K562 treated with DMSO at 1 percent for 24 hours (cell line): ENCODE results near the gene XRCC5. TPM values are rescaled to one million over a fixed set of nuclear protein-coding genes. Genes with fewer than 3 reads are reported as not detected.

Source experiments
- total RNA-seq: library from RNA; unstranded; fragments of 300-600 nt; gene quantifications from 2 replicates; pipeline ENCODE4 v1.2.3, GENCODE V29; 2022; ENCODE audit warnings: low read depth; ENCODE audit not compliant: insufficient read depth

Gene XRCC5
- 79.3 and 87.1 TPM in 2 replicates for total RNA-seq

DNA sequence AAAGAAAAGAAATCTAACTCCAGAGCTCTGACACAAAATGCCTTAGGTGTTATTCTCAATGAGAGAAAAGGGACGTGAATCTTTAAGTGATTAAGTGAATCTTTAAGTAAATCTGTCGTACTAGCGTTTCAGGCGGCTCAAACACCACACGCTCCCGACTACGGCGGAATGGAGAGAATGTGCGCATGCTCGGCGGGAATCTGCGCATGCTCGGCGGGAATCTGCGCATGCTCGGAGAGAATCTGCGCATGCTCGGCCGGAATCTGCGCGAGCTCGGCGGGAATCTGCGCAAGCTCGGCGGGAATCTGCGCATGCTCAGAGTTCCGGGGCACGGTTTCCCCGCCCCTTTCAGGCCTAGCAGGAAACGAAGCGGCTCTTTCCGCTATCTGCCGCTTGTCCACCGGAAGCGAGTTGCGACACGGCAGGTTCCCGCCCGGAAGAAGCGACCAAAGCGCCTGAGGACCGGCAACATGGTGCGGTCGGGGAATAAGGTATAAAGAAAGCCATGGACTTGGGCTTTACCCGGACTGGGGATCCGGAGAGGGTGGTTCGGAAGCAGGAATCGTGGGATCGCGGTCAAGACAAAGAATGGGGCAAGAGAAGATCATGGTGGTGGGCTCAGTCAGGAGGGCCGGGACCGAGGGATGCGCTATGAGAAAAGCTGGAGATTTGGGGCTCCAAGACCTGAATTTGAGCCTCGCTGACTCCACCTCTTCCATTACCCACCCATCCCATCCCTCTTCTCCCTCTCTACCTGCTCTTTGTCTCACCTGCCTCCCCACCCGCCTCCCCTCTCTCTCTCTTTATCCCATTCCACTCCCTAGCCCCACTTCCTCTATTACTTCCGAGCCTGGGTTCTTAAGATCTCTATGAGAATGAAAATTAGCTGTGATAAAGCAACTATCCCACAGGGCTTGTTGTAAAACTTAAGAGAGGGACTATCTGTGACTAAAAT lies at the start of gene XRCC5:
Gene XRCC5, plus strand, starts transcription at position 382 of the 955 bp plus-strand sequence. Its CDS starts 89 bp downstream, at position 471.

DNA sequence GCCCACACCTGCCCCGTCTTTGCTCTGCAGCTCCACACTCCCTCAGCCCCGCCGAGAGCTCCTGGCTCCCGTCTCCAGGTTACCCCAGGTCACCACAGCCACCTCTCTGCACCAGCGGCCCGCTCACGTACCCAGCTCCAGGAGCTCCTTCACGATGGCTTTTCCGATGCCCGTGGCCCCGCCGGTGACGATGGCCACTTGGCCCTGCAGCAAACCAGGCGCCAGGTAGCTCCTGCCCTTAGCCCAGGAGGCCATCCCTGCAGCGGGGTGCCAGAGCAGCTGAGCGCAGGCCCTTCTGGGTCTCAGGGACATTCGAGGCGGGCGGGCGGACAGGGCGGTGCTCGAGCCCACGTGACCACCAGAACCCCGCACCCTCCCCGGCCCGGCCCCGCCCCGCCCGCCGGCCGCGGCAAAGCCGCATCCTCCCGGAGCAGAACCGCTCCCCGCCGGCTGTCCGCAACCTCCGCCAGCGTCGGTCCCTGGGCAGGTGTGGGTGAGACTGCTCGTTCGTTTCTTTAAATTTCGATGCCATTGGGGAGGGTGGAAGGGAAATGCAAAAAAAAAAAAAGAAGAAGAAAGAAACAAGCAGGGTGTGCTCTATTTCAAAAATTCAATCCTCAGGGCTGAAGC lies 27.5 kb upstream of the XRCC5 start, which contains the start of the genes PECR and TMEM169:
Gene PECR, minus strand, starts transcription at position 323 of the 630 bp plus-strand sequence. Its CDS starts 68 bp downstream, at position 255.
Gene TMEM169, plus strand, starts transcription at position 433 of the 630 bp plus-strand sequence. CDS start 14,045 bp downstream, outside the sequence.

Other genes starting within 250 kb of the XRCC5 start
- gene MREG, start 95.8 kb upstream of the XRCC5 start, total RNA-seq, result 1.8 and 2.3 TPM in 2 replicates
- gene PECR, start 27.5 kb upstream of the XRCC5 start, total RNA-seq, result 10.3 and 12.4 TPM in 2 replicates
- 0.59 and 1.2 TPM in 2 replicates for gene TMEM169, start 27.4 kb upstream of the XRCC5 start, total RNA-seq